CD4-positive, alpha-beta T cell (primary cell): ENCODE data around the gene SCAMP4. TPM values are rescaled to one million over a fixed set of nuclear protein-coding genes. Genes with fewer than 3 reads are reported as not detected.
A peak's percentile ranks its signal among the peaks of the same experiment; 100 is the strongest.

Source experiments
- ATAC-seq: fragments of 200-7000 bp; cut with Tn5 transposase; one replicate; pipeline ENCODE4 v1.10.0; 2022; ENCODE audit warnings: mild to moderate bottlenecking; ENCODE audit not compliant: poor library complexity
- CTCF ChIA-PET: fragments of 350-600 bp; sonication (Branson Sonifier 250); formaldehyde crosslinking; loops from one replicate; lab custom pipeline; 2021; ENCODE audit warnings: antibody characterized with exemption, inconsistent platforms; lab: Charles Lee
- POLR2A ChIA-PET: fragments of 350-600 bp; sonication (Branson Sonifier 250); formaldehyde crosslinking; loops from one replicate; lab custom pipeline; 2021; ENCODE audit warnings: antibody characterized with exemption, inconsistent platforms; lab: Charles Lee
- DNase-seq, 14 experiments: peaks; one replicate each; pipeline ENCODE4 v3.0.0-alpha.2; 2013 to 2020; ENCODE audit warnings: mixed read lengths in 2 of 14
- H3K27ac ChIP-seq, 2 donors: one replicate each; pipeline versions ENCODE4 v1.5.1 to v1.7.0; 2013; ENCODE audit warnings: low read length in 2 of 2, low read depth in 1 of 2, mild to moderate bottlenecking in 1 of 2
- H3K27me3 ChIP-seq, 2 experiments: 1 replicate in 1 of 2; 2 replicates in 1 of 2; pipeline versions ENCODE4 v1.6.1 to v1.7.0; 2013; ENCODE audit warnings: low read length in 2 of 2, control low read depth in 1 of 2, mild to moderate bottlenecking in 1 of 2, moderate library complexity in 1 of 2; ENCODE audit not compliant: insufficient read depth in 2 of 2, control insufficient read depth in 1 of 2
- H3K36me3 ChIP-seq: one replicate; pipeline ENCODE4 v1.6.1; 2013; ENCODE audit warnings: low read length, control low read depth; ENCODE audit not compliant: insufficient read depth
- H3K4me1 ChIP-seq: one replicate; pipeline ENCODE4 v1.6.1; 2013; ENCODE audit warnings: low read length, control low read depth; ENCODE audit not compliant: insufficient read depth
- H3K4me3 ChIP-seq: one replicate; pipeline ENCODE4 v1.5.1; 2013; ENCODE audit warnings: mild to moderate bottlenecking, low read length, moderate library complexity
- H3K9me3 ChIP-seq, 2 experiments: 1 replicate in 1 of 2; 2 replicates in 1 of 2; pipeline versions ENCODE4 v1.6.1 to v1.7.0; 2013; ENCODE audit warnings: low read length in 2 of 2, mild to moderate bottlenecking in 2 of 2, control low read depth in 1 of 2, moderate library complexity in 1 of 2; ENCODE audit not compliant: control insufficient read depth in 1 of 2, insufficient read depth in 1 of 2
- H3K27ac Mint-ChIP-seq: one replicate; pipeline ENCODE4 v1.8.0; 2020; ENCODE audit warnings: mixed read lengths
- H3K27me3 Mint-ChIP-seq: one replicate; pipeline ENCODE4 v1.8.0; 2021; ENCODE audit warnings: mixed read lengths
- H3K36me3 Mint-ChIP-seq: one replicate; pipeline ENCODE4 v1.8.0; 2021; ENCODE audit warnings: low read depth, mixed read lengths
- H3K4me1 Mint-ChIP-seq: one replicate; pipeline ENCODE4 v1.8.0; 2021; ENCODE audit warnings: low read depth, mixed read lengths
- H3K4me3 Mint-ChIP-seq: one replicate; pipeline ENCODE4 v1.8.0; 2020; ENCODE audit warnings: mild to moderate bottlenecking, mixed read lengths
- H3K9me3 Mint-ChIP-seq: one replicate; pipeline ENCODE4 v1.8.0; 2020; ENCODE audit warnings: mixed read lengths
- CTCF ChIP-seq: fragments of 200-600 bp; IDR thresholded peaks from one replicate; pipeline ENCODE4 v1.8.0; 2022; ENCODE audit warnings: antibody characterized with exemption, mild to moderate bottlenecking
- intact Hi-C, 2 experiments: fragments of 100-400 bp; cut with DNase I in 1 of 2; cut with micrococcal nuclease in 1 of 2; formaldehyde crosslinking; loops; one replicate each; pipeline versions ENCODE4 v1.15.1 to v1.9.0; 2023 to 2025; cut with DNase I, micrococcal nuclease
- total RNA-seq, 174 experiments: library from RNA in 2 of 174; stranded (reverse) in 2 of 174; gene quantifications; one replicate each; pipeline ENCODE4 v1.2.3 and lab custom pipeline; 2021 to 2026

The SCAMP4 gene
- total RNA-seq, 2 experiments from 2014 or later, result 12.7 to 15.4 TPM

GRCh38 chr19:1925544-1925943 is 20.3 kb downstream of the SCAMP4 start:
- DNase-seq (no peak), ATAC-seq (no peak)
- Histone ChIP-seq H3K27me3 (no peaks in the 10 kb centered on the region), H3K4me1 (peaks cover 62% of the 10 kb centered on the region), H3K4me3 (no peak overlapping the region), H3K27ac (no peak overlapping the region), H3K9me3 (no peaks in the 10 kb centered on the region), H3K36me3 (peaks cover 13% of the 10 kb centered on the region)
- no peaks in the 10 kb centered on the region for H3K27me3 Mint-ChIP-seq
- CTCF ChIA-PET, result no interaction called here
- peaks cover 25% of the 10 kb centered on the region for H3K4me1 Mint-ChIP-seq
- no peaks in the 10 kb centered on the region for H3K36me3 Mint-ChIP-seq
- POLR2A ChIA-PET, result no interaction called here
- H3K4me3 Mint-ChIP-seq, result no peak overlapping the region
- no peaks in the 10 kb centered on the region for H3K9me3 Mint-ChIP-seq
- TF ChIP-seq CTCF, result no peak
- intact Hi-C loops, result loop anchor here in 1 of 2 experiments (5.0 kb wide), 1 partner anchor 37 kb away; no protein-coding TSS in a partner anchor
- H3K27ac Mint-ChIP-seq, result no peak overlapping the region

- Mint-ChIP-seq H3K4me1 (peaks cover 27% of the 10 kb centered on the region), H3K36me3 (no peaks in the 10 kb centered on the region), H3K27me3 (no peaks in the 10 kb centered on the region), H3K4me3 (peak overlapping the region; percentile 82), H3K27ac (peak overlapping the region; percentile 56), H3K9me3 (no peaks in the 10 kb centered on the region)
- H3K36me3 ChIP-seq, result peaks cover 4% of the 10 kb centered on the region
- H3K9me3 ChIP-seq, result peaks cover 0 to 9% of the 10 kb centered on the region in 2 experiments
- H3K4me1 ChIP-seq, result peaks cover 42% of the 10 kb centered on the region
- peak; percentile 85 for ATAC-seq
- H3K27ac ChIP-seq, result no peak overlapping the region
- TF ChIP-seq CTCF, result peak; percentile 90
- no peaks in the 10 kb centered on the region for H3K27me3 ChIP-seq
- H3K4me3 ChIP-seq, result peak overlapping the region; percentile 47
- ChIA-PET CTCF (interaction anchor here (0.8 to 2.1 kb wide), 5 partner anchors 13 to 164 kb away, joined by 3 to 11 read pairs (median 4); no protein-coding TSS in a partner anchor), POLR2A (interaction anchor here (0.6 to 1.9 kb wide), 4 partner anchors 13 to 65 kb away, joined by 4 to 9 read pairs (median 4); no protein-coding TSS in a partner anchor)
- intact Hi-C loops, result loop anchor here (1.0 to 5.0 kb wide), 4 partner anchors 14 to 140 kb away; partner anchors contain the start of genes ADAT3 (in 1 of the 2) and SCAMP4 (in 1 of the 2)
- DNase-seq, result peak; percentile 64 to 89 (median 80)
Measured at GRCh38 chr19:1929021-1929742, 24.0 kb downstream of the SCAMP4 start.

- Mint-ChIP-seq H3K4me3 (peak overlapping the region; percentile 25), H3K9me3 (no peaks in the 10 kb centered on the region), H3K27ac (no peak overlapping the region), H3K4me1 (peaks cover 35% of the 10 kb centered on the region), H3K36me3 (no peaks in the 10 kb centered on the region), H3K27me3 (no peaks in the 10 kb centered on the region)
- Histone ChIP-seq H3K27ac (no peak overlapping the region), H3K36me3 (no peaks in the 10 kb centered on the region), H3K4me1 (peaks cover 35% of the 10 kb centered on the region), H3K9me3 (peaks cover 0 to 17% of the 10 kb centered on the region in 2 experiments), H3K27me3 (no peaks in the 10 kb centered on the region), H3K4me3 (no peak overlapping the region)
- intact Hi-C loops, result no loop called here
- no peak for DNase-seq
- POLR2A ChIA-PET, result interaction anchor here (0.6 to 1.9 kb wide), 3 partner anchors 11 to 152 kb away, joined by 3 to 9 read pairs (median 3); no protein-coding TSS in a partner anchor
- CTCF ChIA-PET, result interaction anchor here (0.9 kb wide), 1 partner anchor 67 kb away, joined by 3 read pairs; no protein-coding TSS in a partner anchor
- no peak for ATAC-seq
- no peak for TF ChIP-seq CTCF
Measured at GRCh38 chr19:1931445-1931844, 26.2 kb downstream of the SCAMP4 start.
